ENCODE data around the gene PFKFB4.
"Not testable (repeated sequence)": the region's sequence is repeated elsewhere in the genome, so short reads cannot be mapped to it uniquely, and the experiment has no call there.

The PFKFB4 gene

DNA sequence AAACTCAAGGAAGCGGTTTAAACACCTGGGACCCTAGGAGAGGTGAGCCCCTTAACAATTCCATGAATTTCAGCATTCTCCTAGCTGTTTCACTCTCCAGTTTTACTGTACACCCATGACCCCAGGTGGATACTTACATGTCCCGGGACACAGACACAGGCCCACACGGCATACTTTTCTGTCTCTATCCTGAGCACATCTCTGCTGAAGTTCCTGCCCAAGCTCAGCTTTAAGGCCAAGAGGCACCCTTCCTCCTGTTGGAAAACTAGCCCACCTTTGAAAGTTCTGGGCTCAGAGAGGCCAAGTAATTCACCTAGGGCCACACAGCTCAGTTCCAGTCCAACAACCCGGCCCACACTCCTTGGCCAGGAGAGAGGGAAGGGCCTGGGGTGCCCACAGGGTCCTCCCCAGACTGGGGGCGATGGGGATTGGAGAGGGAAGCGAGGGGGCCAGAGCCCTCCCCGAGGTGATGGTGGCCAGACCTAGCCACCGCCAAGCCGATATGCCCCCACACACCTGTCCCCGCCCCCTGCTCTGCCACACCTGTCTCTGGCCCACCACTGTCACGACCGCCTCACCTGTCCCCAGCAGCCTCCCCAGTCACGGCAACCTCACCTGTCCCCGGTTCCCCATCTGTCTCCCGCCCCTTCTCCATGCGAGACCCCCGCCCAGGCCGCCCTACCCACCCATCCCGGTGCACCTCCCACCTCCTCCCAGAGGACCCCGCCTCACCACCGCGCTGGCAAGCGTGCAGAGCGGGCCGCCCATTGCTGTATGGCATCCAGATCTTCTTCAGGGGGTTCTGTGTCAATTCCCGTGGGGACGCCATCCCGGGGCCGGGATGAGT, 431 bp downstream of the PFKFB4 start:
- no peak for DNase-seq

DNA sequence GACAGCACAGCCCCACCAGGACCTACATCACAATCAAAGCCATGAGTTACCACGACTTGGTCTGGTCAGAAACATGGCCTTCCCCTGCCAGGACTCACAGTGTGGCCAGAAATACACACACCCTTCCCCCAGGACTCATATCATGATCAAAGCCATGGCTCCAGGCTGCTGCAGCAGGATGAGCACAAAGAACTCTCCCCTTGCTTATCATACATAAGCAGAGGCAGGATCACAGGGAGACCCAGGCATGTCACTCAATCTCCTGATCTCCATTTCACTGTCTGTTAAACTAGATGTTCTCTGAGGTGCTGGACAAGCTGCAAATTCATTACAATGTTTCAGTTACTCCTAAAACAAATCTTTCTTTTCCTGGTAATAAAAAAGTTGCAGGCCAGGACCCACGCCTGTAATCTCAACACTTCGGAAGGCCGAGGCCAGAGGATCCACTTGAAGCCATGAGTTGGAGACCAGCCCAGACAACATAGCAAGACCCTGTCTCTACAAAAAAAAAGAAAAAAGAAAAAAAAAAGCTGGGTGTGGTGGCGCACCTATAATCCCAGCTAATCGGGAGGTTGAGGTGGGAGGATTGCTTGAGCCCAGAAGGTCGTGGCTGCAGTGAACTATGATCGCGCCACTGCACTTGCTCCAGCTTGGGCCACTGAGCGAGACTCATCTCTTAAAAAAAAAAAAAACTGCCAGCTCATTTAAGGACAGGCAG, 1.2 kb downstream of the PFKFB4 start:
- no peak for DNase-seq

GRCh38 chr3:48553886-48554845, 2.4 kb downstream of the PFKFB4 start:
- DNase-seq = no peak

DNA sequence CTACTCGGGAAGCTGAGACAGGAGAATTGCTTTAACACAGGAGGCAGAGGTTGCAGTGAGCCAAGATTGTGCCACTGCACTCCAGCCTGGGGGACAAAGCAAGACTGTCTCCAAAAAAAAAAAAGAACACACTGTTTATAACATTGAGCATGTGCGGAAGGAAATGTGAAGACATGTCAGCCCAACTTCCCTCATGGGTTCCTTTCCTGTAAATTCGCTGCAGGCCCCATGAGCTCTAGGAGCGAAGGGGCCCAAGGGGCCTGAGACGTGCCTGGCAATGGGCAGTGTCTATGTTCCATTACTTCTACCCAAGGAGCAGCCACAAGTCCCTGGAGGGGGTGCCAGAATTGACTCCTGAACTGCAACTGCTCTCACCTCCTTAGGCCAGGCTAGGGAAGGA, 3.2 kb downstream of the PFKFB4 start:
- DNase-seq = no peak

GRCh38 chr3:48552111-48552951, 4.3 kb downstream of the PFKFB4 start:
- no peak for DNase-seq

DNA sequence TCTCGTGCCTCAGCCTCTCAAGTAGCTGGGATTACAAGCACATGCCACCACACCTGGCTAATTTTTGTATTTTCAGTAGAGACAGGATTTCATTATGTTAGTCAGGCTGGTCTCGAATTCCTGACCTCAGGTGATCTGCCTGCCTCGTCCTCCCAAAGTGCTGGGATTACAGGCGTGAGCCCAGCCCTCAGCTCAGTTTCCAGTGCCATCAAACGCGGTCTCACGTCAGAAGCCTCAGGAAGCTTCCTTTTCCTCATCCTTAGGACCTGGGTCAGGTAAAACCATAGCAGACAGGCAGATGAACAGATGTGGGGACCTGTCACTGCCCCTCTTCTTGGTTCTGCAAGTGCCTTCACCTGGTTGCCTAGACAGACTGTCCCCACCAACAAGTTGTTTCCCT, 5.0 kb downstream of the PFKFB4 start:
- not testable (repeated sequence) for DNase-seq

- peak; percentile 85 for DNase-seq
Measured at GRCh38 chr3:48548729-48549705, 7.6 kb downstream of the PFKFB4 start.

- no peak for DNase-seq
Measured at GRCh38 chr3:48548126-48548525, 8.5 kb downstream of the PFKFB4 start.

GRCh38 chr3:48546203-48546829, 10.3 kb downstream of the PFKFB4 start:
- DNase-seq = peak; percentile 26

GRCh38 chr3:48544141-48544540, 12.5 kb downstream of the PFKFB4 start:
- DNase-seq = no peak

DNA sequence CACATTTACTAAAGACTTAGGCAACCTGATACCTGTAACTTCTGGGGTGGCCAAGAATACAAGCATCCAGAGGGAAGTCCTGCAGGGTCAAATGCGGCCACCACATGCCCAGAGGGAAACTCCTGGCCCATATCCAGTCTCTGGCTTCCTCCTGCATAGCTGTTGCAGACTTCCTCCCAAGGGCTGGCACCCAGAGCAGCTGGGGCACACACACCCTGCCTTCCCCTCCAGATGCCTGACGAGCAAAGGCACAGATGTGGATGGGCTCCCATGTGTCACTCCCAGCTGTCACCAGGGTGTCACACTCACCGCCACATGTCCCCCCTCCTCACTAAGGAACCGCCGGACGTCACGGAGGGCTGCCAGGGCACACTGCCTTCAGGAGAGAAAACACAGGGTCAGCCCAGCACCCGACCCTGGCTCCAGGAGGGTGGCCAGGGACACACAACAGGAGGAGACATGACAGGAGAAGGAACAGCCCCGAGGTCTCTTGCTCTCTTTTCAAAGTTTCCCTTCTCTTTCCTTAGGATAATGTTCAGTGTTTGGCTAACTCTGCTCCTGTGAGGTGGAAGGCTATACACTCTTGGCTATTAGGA, 13.2 kb downstream of the PFKFB4 start:
- DNase-seq = no peak

GRCh38 chr3:48538451-48538850, 18.2 kb downstream of the PFKFB4 start:
- DNase-seq = no peak

- DNase-seq = no peak
Measured at GRCh38 chr3:48536785-48537184, 19.8 kb downstream of the PFKFB4 start.

DNA sequence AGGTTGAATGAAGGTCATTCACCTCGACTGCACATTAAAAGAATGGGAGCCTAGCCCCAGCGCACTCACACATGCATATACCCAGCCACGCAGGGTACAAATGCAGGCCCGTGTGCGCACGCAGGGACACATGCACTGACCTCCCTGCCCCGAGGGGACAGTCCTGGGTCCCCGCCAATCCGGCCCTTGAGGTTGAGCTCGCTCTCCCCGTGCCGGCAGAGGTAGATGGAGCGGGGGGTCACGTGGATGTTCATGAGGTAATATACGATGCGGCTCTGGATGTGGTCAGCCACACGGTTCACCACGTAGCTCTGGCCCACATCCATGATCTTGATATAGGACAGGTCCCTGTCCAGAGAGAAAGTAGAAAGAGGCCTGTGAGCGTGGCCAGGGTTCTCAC, 20.5 kb downstream of the PFKFB4 start:
- no peak for DNase-seq

DNA sequence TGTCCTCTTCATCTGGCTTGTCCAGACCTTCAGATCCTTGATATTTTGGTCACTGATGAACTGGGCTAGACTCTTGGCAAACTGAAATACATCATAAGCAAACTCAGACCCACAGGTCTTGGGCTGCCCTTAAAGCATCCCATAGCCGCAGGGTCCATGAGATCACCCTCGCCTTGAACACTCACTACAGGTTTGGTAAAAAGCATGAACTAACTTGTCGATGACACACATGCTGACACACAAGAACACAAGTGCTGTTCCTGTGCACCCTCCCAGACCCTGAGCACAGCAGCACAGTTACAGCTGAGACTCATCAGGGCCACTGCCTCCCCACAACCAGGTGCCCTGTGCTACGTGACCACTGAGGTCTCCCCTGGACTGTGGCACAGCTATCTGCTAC, 21.0 kb downstream of the PFKFB4 start:
- no peak for DNase-seq

GRCh38 chr3:48532977-48533337, 23.6 kb downstream of the PFKFB4 start:
- no peak for DNase-seq

DNA sequence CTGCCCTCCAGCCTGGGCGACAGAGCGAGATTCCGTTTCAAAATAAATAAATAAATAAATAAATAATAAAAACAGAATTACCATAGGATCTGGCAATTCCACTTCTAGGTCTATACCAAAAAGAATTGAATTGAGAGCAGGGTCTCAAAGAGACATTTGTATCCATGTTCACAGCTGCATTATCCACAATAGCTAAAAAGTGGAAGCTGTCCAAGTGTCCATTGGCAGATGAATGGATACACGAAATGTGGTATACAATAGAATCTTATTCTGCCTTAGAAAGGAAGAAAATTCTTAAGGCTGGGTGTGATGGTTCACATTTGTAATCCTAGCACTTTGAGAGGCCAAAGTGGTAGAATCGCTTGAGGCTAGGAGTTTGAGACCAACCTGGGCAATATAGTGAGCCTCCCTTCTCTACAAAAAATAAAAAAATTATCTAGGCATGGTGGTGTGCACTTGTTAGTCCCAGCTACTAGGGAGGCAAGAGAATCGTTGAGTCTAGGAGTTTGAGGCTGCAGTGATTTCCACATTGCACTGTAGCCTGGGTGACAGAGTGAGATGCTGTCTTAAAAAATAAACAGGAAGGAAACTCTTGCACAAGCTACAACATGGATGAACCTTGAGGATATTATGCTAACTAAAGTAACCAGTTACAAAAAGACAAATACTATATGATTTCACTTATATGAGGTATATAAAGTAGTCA, 24.2 kb downstream of the PFKFB4 start:
- DNase-seq = no peak

GRCh38 chr3:48530701-48531100, 25.9 kb downstream of the PFKFB4 start:
- not testable (repeated sequence) for DNase-seq

- no peak for DNase-seq
Measured at GRCh38 chr3:48528754-48529153, 27.8 kb downstream of the PFKFB4 start.

All from CD4-positive, alpha-beta T cell treated with Interleukin-21 for 1 hour (primary cell).